Measurements from ENCODE around the gene SLC16A2.

SLC16A2 gene
- 0 to 0.80 (median 0.46) reads per million in 4 experiments for total RNA-seq

GRCh38 chrX:74421036-74421739, at the start of gene SLC16A2:
Gene SLC16A2, plus strand, starts transcription at chrX:74421493. Its CDS starts 145 bp downstream, at chrX:74421638.
- DNase-seq = peak; percentile 3

- no peak for DNase-seq
These were observed 49.0 kb upstream of the SLC16A2 start for GRCh38 chrX:74372272-74372671.

- no peak for DNase-seq
These were observed 44.0 kb upstream of the SLC16A2 start for GRCh38 chrX:74377282-74377681.

GRCh38 chrX:74382613-74383012, 38.7 kb upstream of the SLC16A2 start:
- peak; percentile 21 for DNase-seq

GRCh38 chrX:74383611-74384010, 37.7 kb upstream of the SLC16A2 start:
- DNase-seq = no peak

- no peak for DNase-seq
These were observed 32.1 kb upstream of the SLC16A2 start for GRCh38 chrX:74389016-74389722.

GRCh38 chrX:74395556-74395955, 25.7 kb upstream of the SLC16A2 start:
- no peak for DNase-seq

- DNase-seq = no peak
These were observed 15.3 kb upstream of the SLC16A2 start for GRCh38 chrX:74405973-74406489.

- no peak for DNase-seq
These were observed 13.0 kb upstream of the SLC16A2 start for GRCh38 chrX:74408304-74408703.

GRCh38 chrX:74419864-74420195, 1.5 kb upstream of the SLC16A2 start:
- peak; percentile 14 for DNase-seq

GRCh38 chrX:74420196-74421035, 877 bp upstream of the SLC16A2 start:
- DNase-seq = peak; percentile 14

- no peak for DNase-seq
These were observed 553 bp downstream of the SLC16A2 start for GRCh38 chrX:74421740-74422352.

GRCh38 chrX:74422576-74423288, 1.4 kb downstream of the SLC16A2 start:
- DNase-seq = no peak

- no peak for DNase-seq
These were observed 2.2 kb downstream of the SLC16A2 start for GRCh38 chrX:74423289-74423998.

- no peak for DNase-seq
These were observed 4.8 kb downstream of the SLC16A2 start for GRCh38 chrX:74426071-74426470.

- DNase-seq = no peak
These were observed 5.3 kb downstream of the SLC16A2 start for GRCh38 chrX:74426615-74427014.

- DNase-seq = no peak
These were observed 10.5 kb downstream of the SLC16A2 start for GRCh38 chrX:74431797-74432196.

- no peak for DNase-seq
These were observed 13.0 kb downstream of the SLC16A2 start for GRCh38 chrX:74434336-74434735.

GRCh38 chrX:74437530-74437929, 16.2 kb downstream of the SLC16A2 start:
- no peak for DNase-seq

GRCh38 chrX:74438764-74439163, 17.5 kb downstream of the SLC16A2 start:
- no peak for DNase-seq

- no peak for DNase-seq
These were observed 23.8 kb downstream of the SLC16A2 start for GRCh38 chrX:74445099-74445498.

Measured in effector CD8-positive, alpha-beta T cell (primary cell).